ENCODE results near the gene LTBP1. TPM values are rescaled to one million over a fixed set of nuclear protein-coding genes. Genes with fewer than 3 reads are reported as not detected.
A peak's percentile ranks its signal among the peaks of the same experiment; 100 is the strongest.
"Not testable (repeated sequence)": the region's sequence is repeated elsewhere in the genome, so short reads cannot be mapped to it uniquely, and the experiment has no call there.

LTBP1 gene
- total RNA-seq, 1 donor from 2014 or later = 22.1 TPM

DNA sequence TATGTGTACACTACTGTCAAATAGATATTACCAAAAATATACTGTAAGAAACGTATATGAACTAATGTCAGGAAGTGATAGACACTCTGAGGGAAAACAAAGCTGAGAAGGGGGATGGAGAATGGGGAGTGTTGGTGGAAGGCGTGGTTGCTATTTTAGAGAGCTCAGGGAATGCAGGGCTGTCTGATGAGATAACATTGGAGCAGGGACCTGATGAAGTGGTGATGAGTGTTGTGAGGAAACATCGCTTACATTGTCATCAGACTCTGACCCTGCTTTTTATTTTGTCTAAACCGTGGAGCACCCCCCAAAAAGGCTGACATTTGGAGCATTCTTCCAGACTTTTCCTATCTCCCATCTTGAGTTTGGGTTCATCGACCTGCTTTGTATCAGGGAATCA is 194.7 kb downstream of the LTBP1 start:
- DNase-seq (ENCODE audit: low read depth in 2 of 2) = no peak

DNA sequence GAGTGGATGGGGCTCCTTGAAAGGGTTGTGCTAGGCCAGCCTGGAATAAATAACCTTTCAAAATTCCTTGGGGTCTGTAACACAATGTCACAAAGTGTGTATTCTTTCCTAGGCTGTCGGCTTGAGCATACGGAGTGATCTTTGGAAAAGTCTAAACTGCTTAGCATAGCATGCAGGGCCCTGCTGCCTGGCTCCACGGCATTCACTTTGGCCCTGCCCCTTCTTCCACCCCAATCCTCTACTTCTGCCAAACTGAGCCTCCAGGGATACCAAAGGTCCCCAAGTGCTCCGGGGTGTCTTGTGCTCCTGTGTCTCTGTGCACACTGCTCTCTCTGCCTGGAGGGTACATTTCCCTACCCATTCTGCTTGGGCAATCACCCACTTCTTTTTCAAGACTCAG is 196.1 kb downstream of the LTBP1 start:
- no peak for DNase-seq (ENCODE audit: low read depth in 2 of 2)

DNA sequence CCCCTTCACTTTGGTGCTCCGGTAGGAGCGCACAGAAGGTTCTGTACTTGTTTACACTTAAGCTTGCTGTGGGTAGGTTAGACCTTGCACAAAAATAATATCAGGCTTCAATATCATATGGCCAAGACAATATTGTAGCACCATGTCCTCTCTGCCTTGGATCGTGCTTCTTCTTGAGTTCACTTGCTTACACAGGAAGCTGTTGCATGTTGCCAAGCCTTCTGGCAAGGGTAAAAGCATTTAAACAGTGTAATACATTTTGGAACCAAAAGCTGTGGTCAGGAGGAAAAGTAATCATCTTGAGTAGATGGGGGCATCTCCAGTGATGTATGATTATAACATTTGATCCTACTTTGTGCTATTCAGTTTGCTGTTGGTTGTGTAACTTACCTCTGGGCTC is 197.5 kb downstream of the LTBP1 start:
- DNase-seq (ENCODE audit: low read depth in 2 of 2) = no peak

DNA sequence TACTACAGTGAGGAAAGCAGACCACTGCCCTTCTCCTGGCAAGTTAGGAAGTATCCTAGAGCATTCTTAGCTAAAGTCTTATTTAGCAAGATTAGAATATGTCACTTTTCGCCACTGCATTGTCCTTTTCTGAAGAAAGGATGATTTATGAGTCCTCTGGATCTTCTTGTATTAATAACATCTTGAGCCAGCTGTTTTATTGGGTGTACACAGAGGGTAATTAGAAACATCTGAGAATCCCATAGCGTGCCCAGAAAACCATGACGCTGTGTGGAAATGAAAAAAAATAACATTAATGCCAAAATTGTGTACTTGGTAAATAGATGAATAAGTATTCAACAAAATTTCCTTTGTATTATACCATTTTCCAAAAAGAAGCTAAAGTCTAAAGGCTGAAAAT is 198.7 kb downstream of the LTBP1 start:
- no peak for DNase-seq (ENCODE audit: low read depth in 2 of 2)

DNA sequence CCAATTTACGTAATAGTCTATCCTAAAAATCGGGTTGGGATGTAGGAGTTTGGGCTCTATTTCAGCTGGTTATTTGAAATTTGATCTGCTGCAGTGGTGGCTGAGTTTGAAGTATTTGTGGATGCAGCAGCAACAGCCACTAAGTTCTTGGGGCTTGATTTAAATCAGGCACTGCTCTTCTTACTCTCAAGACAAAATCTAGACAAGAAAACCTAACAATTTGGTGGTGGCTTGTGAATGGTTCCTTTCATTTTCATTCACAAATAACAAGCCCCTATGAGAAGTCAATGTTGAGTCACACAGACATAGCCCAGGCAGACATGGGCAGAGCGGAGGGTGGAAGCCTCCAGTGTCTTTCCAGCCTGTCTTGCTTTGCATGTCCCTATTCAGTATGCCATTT is 199.3 kb downstream of the LTBP1 start:
- no peak for DNase-seq (ENCODE audit: low read depth in 2 of 2)

DNA sequence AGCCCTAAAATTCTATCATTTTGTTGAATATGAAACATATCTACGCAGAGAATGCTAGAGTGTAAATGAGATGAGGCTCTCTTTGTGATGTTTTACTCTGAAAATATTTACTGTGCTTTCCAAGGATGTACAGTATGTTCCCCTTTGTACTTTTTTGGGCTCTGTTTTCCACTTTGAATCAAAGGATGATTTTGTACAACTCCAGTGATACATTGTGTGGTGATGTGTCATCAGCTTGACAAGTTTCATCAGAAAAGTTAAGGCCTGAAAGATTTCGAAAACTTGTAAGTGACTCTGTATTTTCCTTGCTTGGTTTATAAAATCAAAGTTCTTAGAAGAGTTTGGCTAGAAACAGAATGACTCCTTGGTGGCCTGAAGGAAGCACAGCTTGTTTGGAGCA is 206.3 kb downstream of the LTBP1 start:
- no peak for DNase-seq (ENCODE audit: low read depth in 2 of 2)

DNA sequence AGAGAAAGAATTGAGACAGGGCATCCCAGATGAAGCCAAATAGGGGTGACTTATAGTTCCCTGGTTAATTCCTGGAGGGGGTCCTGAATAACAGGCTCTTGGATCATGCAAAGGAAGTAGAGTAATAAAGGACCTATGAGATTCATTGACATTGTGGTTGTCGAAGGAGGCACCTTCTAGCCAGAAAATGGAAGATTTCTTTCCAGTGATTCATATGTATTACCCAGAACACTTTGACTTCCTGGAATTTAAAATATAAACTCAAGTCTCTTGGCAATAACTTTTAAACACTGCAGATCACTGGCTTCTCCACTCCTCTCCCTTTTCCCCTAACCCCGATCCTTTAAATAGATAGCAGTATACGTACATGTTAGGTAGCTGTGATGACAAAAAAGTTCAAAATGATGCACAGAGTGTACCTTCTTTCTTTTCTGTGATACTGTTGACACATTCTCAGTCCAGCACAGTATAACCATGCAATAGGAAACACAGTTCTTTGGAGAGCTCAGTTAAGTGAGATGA is 211.8 kb downstream of the LTBP1 start:
- peak in 1 of 2 donors; percentile 88 for DNase-seq (ENCODE audit: low read depth in 2 of 2)

DNA sequence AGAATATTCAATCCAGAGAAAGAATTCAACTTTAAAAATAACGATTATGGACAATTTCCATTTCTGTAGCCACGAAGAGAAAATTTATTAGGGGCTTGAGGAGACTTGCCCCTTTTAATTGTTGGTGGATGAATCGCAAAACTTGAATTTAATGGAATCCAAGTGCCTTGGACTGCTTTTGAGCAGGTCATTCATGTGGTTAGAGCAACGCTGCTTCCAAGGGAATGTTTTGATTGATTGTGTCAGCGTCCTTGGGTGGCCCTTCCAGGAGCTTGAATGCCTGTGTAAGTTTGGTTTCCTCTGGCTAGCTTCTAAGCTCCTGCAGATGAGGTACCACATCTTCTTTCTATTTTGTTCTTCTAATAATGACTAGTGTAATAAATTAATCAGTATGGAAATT is 213.4 kb downstream of the LTBP1 start:
- DNase-seq (ENCODE audit: low read depth in 2 of 2) = no peak

DNA sequence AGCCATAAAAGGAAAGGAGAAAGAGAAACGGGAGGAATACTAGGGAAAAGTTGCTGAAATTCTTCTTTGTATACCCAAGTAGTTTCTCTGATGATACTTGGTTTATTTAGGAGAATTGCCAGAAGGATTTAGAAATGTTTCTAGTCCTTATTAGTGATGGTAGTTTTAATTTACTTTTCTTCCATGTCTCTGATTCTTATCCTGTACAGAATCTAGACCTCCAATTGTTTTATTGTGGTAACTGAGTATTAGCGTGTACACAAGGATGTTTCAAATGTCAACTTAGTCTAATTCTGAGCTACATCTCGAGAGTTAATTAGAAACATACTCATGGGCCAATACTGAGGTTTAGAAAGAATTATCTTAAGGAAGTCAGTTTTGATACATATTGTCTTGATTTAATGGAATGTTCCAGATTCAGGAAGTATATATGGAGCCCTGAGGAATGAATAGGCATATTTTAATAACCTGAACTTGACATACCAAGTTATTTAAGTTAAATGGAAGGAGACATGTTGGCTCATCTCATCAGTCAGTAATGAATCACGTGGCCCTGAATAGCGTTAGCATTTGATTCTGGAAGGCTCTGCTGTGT is 219.6 kb downstream of the LTBP1 start:
- peak in 1 of 2 donors; percentile 36 for DNase-seq (ENCODE audit: low read depth in 2 of 2)

DNA sequence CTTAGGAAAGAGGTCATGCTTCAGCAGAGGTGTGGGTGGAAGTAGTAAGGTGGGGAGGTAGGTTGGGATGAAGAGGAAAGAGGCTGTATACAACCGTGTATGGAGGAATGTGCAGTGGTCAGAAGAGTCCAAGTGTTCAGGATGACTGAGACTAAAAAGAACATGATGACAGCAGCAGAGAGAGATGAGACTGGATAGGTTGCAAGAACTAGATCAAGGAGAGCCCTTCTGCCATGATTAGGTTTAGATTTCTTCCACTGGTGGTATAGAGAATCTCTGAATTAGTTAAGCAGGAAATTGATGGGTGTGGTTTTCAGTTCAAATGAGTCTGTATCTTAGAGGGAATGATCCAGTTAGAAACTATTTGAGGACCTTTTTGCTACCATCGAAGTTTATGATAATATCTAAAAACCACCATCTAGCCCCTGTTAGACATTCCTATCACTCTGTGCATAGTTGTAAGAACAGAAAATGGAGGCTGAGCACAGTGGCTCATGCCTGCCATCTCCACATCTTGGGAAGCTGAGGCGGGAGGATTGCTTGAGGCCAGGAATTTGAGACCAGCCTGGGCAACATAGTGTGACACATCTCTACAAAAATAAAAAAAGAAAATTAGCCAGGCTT is 221.0 kb downstream of the LTBP1 start:
- no peak for DNase-seq (ENCODE audit: low read depth in 2 of 2)

DNA sequence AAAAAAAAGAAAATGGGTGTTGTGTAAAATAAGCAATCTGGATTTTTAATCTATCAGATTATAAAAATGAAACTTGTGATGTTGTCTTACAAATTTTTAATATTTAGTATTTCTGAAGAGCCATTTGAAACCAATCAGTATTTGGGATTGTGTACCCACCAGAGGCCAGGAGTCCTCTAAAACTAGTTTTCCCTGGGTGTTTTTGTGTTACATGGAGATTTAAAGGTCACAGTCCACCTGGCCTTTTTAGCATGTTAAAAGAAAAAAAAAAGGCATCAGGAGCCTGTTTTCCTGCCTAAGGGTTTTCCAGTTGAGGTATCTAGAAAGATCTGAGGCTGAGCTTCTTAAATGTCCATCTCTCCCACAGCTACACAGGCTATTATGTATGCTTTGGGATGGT is 221.7 kb downstream of the LTBP1 start:
- DNase-seq (ENCODE audit: low read depth in 2 of 2) = no peak

DNA sequence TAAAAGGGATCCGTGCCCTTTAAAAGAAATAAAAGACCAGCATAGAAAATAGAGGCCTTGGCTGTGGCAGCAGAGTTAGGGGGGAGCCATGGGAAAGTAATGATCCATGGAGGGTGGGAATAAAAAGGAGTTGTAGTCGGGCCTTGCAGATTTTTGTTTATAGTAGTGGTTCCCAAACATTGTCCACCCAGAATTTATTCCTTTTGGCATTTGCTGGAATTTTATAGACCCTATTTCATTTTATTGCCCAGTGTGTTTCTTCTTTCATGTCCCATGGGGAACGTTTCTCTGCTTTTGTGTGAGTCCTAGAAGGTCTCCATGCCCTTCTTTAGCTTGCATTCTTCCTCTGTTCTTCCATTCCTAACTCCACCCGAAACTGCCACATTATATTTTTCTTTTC is 222.2 kb downstream of the LTBP1 start:
- no peak for DNase-seq (ENCODE audit: low read depth in 2 of 2)

DNA sequence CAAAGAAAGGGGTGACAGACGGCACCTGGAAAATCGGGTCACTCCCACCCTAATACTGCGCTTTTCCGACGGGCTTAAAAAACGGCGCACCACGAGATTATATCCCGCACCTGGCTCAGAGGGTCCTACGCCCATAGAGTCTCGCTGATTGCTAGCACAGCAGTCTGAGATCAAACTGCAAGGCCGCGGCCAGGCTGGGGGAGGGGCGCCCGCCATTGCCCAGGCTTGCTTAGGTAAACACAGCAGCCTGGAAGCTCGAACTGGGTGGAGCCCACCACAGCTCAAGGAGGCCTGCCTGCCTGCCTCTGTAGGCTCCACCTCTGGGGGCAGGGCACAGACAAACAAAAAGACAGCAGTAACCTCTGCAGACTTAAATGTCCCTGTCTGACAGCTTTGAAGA is 223.5 kb downstream of the LTBP1 start:
- DNase-seq (ENCODE audit: low read depth in 2 of 2) = not testable (repeated sequence)

DNA sequence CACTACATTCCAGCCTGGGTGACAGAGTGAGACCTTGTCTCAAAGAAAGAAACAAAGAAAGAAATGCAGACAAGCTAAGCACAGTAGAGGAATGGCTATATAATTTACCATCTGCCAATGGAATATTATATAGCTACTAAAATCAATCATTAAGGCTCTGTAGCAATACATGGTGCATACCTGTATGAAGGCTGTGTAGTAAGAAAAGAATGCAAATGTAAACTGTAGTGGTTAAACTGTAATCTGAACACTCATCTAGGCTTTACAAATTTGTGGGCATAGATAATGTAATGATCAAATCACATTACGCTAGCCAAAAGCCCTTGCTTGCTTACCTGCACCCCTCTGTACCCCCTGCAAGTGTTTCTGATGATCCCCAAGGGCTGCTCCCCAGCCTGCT is 230.9 kb downstream of the LTBP1 start:
- DNase-seq (ENCODE audit: low read depth in 2 of 2) = no peak

DNA sequence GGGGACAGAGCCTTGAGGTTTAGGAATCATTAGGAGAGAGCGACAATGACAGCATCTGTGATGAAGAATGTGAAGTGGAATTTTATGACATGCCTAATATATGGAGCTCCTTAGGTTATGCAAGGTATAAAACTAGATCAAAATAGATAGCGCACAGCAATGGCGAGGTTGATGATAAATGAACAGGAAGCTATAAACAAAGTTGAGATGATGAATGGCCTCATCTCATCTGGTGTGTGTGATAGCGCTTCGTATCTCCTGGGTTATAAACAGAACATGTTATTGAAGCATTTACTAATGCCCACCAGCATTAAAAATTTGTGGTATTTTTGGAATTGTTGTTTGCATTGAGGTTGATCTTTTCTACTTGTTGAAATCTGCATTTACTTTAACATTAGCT is 231.5 kb downstream of the LTBP1 start:
- no peak for DNase-seq (ENCODE audit: low read depth in 2 of 2)

DNA sequence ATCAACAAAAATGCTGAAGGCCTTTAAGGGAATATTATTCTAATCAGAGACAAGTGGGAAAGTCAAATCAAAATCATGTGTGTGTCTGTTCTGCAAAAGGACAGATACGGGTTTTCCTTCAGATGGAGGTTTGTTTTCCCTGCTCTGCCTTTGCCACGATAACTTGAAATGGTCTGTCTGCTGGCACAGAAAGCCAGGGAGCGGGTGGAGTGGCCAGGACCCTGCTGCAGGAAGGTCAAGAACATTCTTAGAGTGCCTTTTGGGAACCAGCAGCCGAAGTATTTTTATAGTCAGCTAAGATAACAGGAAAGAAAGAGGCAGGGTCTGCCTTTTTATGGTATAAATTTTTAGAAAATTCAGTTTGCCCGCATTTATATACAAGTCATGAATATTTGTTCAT is 234.2 kb downstream of the LTBP1 start:
- DNase-seq (ENCODE audit: low read depth in 2 of 2) = peak in 1 of 2 donors; percentile 12

DNA sequence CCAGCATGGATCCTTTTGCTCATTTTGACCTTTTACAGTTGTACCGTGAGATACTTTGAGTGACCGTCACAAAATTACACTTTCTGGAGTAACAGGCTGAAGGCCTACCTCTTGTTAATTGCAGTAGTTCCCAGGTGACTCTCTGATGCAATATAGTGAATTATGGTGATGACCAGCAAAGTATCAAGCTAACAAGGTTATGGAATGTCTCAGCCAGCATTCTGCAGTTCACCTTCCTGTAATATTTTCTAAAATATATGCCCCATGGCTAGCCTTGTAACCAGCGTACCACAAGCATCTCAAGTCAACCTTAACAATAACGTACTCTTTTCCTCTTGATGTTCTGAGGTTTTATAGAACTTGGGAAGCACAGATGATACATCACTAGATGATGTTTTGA is 234.7 kb downstream of the LTBP1 start:
- DNase-seq (ENCODE audit: low read depth in 2 of 2) = no peak

DNA sequence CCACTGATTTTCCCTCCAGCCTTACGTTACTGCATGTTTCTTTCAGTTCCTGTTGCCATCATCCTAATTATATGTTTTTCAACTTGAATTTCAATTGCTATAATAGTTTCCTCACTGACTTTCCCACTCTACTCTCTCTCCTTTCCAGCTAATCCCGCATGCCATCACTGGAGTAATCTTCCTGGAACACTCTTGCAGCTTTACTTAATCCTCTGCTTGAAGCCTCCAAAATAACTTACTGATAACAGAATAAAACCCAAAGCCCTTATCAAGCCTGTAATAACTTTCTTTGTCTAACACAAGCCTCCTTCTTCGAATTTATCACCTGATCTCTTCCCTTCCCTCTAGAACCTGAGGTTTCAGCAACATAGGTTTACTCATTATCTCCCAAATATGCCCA is 237.3 kb downstream of the LTBP1 start:
- no peak for DNase-seq (ENCODE audit: low read depth in 2 of 2)

DNA sequence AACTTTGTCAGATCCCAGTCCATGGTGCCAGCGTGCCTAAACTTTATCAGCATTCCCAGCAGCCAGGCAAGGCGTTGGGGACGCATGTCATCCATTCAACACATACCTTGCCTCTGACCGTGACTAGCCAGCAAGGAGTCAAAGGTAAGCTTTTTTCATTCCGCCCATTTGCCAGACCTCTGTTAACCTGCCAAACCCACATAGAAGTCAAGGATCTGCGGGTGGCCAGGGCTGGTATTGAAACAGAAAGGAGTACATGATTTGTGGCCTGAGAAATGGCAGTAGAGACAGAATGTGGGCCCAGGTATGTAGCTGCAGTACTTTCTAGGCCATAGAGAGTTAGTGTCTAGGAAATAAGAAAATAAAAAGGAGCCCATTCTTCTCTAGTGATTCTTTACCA is 240.2 kb downstream of the LTBP1 start:
- no peak for DNase-seq (ENCODE audit: low read depth in 2 of 2)

DNA sequence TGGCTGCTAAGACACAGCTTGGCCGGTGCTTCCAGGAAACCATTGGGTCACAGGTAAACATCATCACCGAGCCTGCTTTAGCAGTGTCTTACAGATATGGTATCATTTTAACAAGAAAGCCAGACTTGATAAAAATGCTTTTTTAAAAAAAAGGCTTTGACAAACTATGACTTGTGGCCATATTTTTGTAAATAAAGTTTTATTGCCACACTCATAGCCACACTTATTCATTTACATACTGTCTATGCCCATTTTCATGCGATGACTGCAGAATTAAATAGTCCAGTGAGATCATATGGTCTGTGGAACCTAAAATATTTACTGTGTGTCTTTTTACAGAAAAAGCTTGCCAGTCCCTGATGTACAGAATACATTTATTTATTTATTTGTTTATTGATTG is 242.0 kb downstream of the LTBP1 start:
- no peak for DNase-seq (ENCODE audit: low read depth in 2 of 2)

DNA sequence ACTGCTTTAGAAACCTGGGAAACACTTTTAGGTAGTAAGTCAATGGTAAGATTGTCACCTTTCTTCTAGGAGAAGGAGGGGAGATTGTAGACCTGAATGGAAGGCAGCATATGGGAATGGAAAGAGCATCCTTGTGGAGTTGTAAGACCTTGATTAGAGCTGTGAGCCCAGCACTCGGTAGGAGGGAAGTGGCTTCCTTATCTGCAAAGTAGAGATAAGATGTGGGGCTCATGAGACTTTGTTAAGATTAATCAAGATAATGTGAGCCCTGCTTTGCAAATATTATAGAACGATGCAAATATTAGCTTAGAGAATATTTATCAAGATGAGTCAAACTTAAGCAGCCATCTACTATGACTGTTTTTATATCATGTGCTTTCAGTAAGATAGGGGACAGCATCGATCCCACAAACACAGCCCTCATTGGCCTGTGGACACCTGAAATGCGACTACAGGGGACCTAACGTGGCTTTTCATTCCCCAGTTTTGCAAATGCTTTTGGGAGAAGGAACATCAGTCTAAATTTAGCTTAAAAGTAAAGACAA is 243.7 kb downstream of the LTBP1 start:
- DNase-seq (ENCODE audit: low read depth in 2 of 2) = no peak

DNA sequence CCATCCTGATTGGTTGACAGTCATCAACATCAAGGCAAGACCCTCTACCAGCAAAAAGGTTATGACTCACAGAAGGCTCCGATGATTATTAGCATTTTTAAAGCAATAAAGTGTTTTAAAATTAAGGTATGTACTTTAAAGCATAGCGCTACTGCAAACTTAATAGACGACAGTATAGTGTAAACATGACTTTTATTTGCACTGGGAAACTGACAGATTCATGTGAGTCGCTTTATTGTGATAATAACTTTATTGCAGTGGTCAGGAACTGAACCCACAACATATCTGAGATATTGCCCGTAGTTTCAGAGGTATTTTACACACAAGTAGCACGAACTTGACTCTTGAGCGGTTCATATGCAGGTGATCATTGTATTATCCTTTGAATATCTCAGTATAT is 249.1 kb downstream of the LTBP1 start:
- DNase-seq (ENCODE audit: low read depth in 2 of 2) = no peak

DNA sequence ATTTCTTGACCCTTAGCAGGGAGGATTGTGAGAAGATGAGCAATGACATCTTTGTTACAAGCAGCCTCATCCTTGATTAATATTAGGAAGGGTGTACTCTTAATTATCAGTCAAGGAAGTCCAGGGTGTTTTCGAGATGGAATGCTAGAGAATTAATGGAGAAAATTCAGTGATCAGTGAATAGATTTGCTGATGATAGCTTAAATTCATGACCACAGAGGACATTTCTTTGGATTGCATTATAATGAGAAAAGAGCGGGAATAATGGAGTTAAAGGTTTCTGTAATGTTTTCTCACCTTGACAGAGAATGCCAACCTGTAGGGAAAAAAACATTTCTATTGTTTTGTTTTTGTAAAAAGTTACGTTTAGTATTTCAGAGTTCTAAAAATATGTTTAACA is 249.9 kb downstream of the LTBP1 start:
- no peak for DNase-seq (ENCODE audit: low read depth in 2 of 2)
